GM12892 (cell line): ENCODE measurements around the gene ACTR3.
"Not testable (repeated sequence)": the region's sequence is repeated elsewhere in the genome, so short reads cannot be mapped to it uniquely, and the experiment has no call there.

ENCODE experiments used
- DNase-seq: peaks from one replicate; pipeline ENCODE4 v3.0.0; 2011; ENCODE audit not compliant: insufficient read length
- FAIRE-seq: peaks from 2 replicates; lab custom pipeline; 2011; peaks lifted over from hg19 to GRCh38; lab: Jason Lieb, UNC
- POLR2A ChIP-seq: IDR thresholded peaks from 2 replicates; pipeline ENCODE4 v1.6.1; 2011; ENCODE audit warnings: low read depth, low read length, control low read depth
- POLR2AphosphoS5 ChIP-seq: IDR thresholded peaks from 2 replicates; pipeline ENCODE4 v1.6.1; 2011; ENCODE audit warnings: low read depth, low read length, control low read depth
- TAF1 ChIP-seq: IDR thresholded peaks from 2 replicates; pipeline ENCODE4 v1.6.1; 2011; ENCODE audit warnings: low read depth, mild to moderate bottlenecking, control low read depth, low read length, borderline replicate concordance

The ACTR3 gene

GRCh38 chr2:113950906-113951305 is 61.0 kb downstream of the ACTR3 start:
- FAIRE-seq: peak; percentile 33

DNA sequence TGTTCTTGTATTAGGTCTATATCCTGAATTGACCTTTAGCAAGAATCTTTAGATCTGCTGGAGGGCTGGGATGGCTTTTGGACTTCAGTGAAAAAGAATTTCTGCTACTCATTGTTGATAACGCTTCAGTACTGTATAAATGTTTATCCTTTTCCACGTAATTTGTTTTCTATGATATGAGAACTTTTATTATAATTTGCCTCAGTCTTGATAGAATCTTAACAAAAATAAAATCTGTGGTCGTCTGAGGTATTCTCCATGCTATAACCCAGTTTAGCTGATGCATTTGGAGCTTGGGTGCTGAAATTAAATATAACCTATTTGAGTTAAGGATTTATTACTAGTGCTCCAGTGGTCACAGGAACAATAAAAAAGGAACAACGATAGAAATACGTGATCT is 71.1 kb downstream of the ACTR3 start:
- TF ChIP-seq TAF1: no peak
- DNase-seq (no peak), FAIRE-seq (no peak)

More at GRCh38 chr2:113950906-113951305, 61.0 kb downstream of the ACTR3 start:
- DNase-seq: not testable (repeated sequence)
- TF ChIP-seq POLR2AphosphoS5: peak; percentile 47; the same call in 1 of the 2 replicates

GRCh38 chr2:113962692-113963480 is 73.0 kb downstream of the ACTR3 start:
- FAIRE-seq (peak; percentile 70), DNase-seq (no peak)
- TF ChIP-seq POLR2A: peak; percentile 34
- TF ChIP-seq TAF1: no peak
- TF ChIP-seq POLR2AphosphoS5: peak; percentile 75

DNA sequence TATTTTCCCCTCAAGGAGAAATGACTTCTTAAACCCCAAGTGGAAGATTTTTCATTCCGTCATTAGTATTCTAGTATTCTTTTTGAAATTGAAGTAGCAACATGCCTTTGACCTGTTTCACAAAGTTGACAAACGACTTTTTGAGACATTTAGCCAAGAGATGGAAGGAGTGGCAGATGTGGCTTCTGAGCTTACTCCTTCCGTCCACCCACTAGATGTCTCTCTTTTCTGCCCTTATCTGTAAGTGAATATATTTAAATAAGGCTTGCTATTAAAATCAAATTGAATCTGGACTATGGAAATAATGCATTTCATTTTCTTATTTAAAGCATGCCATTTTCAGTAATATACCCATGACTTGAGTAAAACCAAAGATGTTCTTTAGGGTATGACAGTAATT is 74.1 kb downstream of the ACTR3 start:
- FAIRE-seq (peak; percentile 24), DNase-seq (no peak)
- no peak; the same call in 1 of the 2 replicates for TF ChIP-seq POLR2A
- TF ChIP-seq POLR2AphosphoS5: 0 out of 2 replicates have a peak, but pooled peaks have one; percentile 4

GRCh38 chr2:113964436-113964835 is 74.5 kb downstream of the ACTR3 start:
- FAIRE-seq: no peak
- TF ChIP-seq POLR2AphosphoS5 (no peak), POLR2A (no peak), TAF1 (no peak)
- no peak for DNase-seq

GRCh38 chr2:113965228-113965627 is 75.3 kb downstream of the ACTR3 start:
- no peak for TF ChIP-seq TAF1
- no peak for TF ChIP-seq POLR2AphosphoS5
- TF ChIP-seq POLR2A: no peak
- FAIRE-seq (no peak), DNase-seq (no peak)

DNA sequence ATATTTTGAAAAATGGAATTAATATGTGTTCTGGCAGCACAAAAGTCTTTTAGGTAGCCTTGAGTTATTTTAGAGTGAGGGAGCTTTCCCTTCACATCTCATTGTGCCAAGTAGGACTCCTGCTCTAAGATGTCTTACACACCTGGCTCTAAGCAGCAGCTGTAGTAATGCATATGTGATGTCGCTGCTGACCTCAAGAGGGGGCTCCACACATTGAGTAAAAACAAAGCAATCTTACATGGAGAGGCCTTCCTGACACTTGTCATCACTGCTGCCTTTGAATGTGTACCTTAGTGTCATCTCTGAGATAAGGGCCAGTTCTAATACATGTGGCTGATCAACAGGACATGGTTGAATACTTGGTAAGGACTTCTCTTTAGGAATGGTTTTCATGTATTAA is 75.8 kb downstream of the ACTR3 start:
- peak; percentile 96 for FAIRE-seq
- TF ChIP-seq TAF1 (no peak), POLR2AphosphoS5 (0 out of 2 replicates have a peak, but pooled peaks have one; percentile 39)
- no peak for DNase-seq

DNA sequence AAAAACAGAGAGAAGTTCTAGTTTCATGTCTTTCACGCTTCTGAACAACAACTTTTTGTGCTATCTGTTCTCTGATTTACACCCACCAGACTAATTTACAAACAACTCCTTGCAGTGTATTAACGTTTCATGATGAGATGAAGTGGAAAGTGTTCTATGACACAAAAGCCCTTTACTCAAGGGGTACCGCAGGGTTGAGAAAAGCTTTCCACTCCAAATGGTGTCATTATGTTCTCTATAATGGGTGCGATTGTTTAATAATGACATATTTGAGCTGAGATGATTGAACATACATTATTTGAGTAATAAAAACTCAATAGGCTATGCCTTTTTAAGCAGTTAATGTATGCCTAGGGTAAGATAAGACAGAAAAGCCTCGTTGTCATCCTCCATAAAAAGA is 76.3 kb downstream of the ACTR3 start:
- DNase-seq: no peak
- peak; percentile 5 for FAIRE-seq
- TF ChIP-seq POLR2A (no peak), TAF1 (no peak), POLR2AphosphoS5 (no peak)

GRCh38 chr2:113966832-113967231 is 76.9 kb downstream of the ACTR3 start:
- FAIRE-seq (peak; percentile 61), DNase-seq (no peak)
- TF ChIP-seq TAF1: no peak

DNA sequence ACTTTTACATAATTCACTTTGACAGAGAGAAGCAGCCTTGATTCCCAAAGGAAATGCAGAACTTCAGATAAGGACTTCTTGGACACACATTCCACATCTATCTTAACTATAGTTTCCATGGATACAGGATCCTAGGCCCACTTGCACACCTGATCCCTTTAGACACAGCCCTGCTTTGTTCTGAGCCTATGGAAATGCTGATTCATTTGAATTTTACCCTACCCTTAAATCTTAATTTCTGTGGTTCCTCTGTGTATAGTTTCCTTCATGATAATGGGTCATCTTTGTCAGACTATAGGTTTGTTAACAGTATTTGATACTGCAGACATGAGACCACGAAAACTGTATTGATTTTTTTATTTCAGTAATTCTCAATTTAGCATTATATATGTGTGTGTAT is 77.4 kb downstream of the ACTR3 start:
- FAIRE-seq (no peak), DNase-seq (no peak)
- TF ChIP-seq TAF1 (no peak), POLR2A (no peak), POLR2AphosphoS5 (no peak)

- TF ChIP-seq TAF1: no peak
- TF ChIP-seq POLR2A: no peak
- no peak for TF ChIP-seq POLR2AphosphoS5
- no peak for FAIRE-seq
- no peak for DNase-seq
Measured at GRCh38 chr2:113972766-113973165, 82.9 kb downstream of the ACTR3 start.

DNA sequence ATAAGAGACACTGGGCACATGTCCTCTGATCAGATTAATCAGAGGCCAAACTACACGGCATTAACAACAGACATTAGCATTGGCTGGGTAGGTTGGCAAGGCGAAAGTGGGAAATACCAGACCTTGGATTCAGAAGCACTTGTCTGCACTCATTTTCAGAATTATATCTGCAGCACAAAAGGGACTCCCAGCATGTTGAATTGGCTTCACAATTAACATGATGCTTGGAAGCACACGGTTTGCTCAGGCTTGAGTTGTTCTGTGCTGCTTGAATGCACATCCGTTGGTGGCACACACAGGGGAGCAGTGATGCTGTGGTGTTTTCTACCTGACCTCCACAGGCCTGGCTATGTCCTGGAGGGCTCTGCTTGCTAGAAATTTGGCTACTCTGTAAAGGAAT is 83.9 kb downstream of the ACTR3 start:
- DNase-seq (no peak), FAIRE-seq (no peak)
- TF ChIP-seq POLR2AphosphoS5 (no peak), TAF1 (no peak), POLR2A (no peak)
